Measurements from ENCODE around the gene RAB1A.

The RAB1A gene

GRCh38 chr2:65085148-65085547 lies 44.8 kb downstream of the RAB1A start:
- FAIRE-seq, result no peak

GRCh38 chr2:65081232-65081685 lies 48.6 kb downstream of the RAB1A start:
- FAIRE-seq, result no peak

GRCh38 chr2:65079017-65079416 lies 50.9 kb downstream of the RAB1A start:
- FAIRE-seq, result no peak

GRCh38 chr2:65077898-65078297 lies 52.0 kb downstream of the RAB1A start:
- no peak for FAIRE-seq

GRCh38 chr2:65076345-65076710 lies 53.6 kb downstream of the RAB1A start:
- no peak for FAIRE-seq

- FAIRE-seq, result no peak
These were observed 54.1 kb downstream of the RAB1A start for GRCh38 chr2:65075605-65076344.

GRCh38 chr2:65075176-65075575 lies 54.7 kb downstream of the RAB1A start:
- no peak for FAIRE-seq

- no peak for FAIRE-seq
These were observed 55.9 kb downstream of the RAB1A start for GRCh38 chr2:65073879-65074565.

- no peak for FAIRE-seq
These were observed 57.5 kb downstream of the RAB1A start for GRCh38 chr2:65072181-65072970.

- no peak for FAIRE-seq
These were observed 58.3 kb downstream of the RAB1A start for GRCh38 chr2:65071499-65072180.

- no peak for FAIRE-seq
These were observed 59.0 kb downstream of the RAB1A start for GRCh38 chr2:65070856-65071255.

GRCh38 chr2:65070172-65070830 lies 59.6 kb downstream of the RAB1A start:
- no peak for FAIRE-seq

- no peak for FAIRE-seq
These were observed 60.5 kb downstream of the RAB1A start for GRCh38 chr2:65069439-65069824.

- no peak for FAIRE-seq
These were observed 61.9 kb downstream of the RAB1A start for GRCh38 chr2:65067806-65068553.

- no peak for FAIRE-seq
These were observed 65.0 kb downstream of the RAB1A start for GRCh38 chr2:65064728-65065552.

- FAIRE-seq, result no peak
These were observed 66.8 kb downstream of the RAB1A start for GRCh38 chr2:65062843-65063825.

GRCh38 chr2:65061910-65062339 lies 68.0 kb downstream of the RAB1A start:
- FAIRE-seq, result no peak

GRCh38 chr2:65061146-65061909 lies 68.6 kb downstream of the RAB1A start:
- FAIRE-seq, result no peak

GRCh38 chr2:65059071-65059470 lies 70.8 kb downstream of the RAB1A start:
- FAIRE-seq, result no peak

Measured in G401.6 (cell line).